Activated T-cell treated with anti-CD3 and anti-CD28 coated beads, Interleukin-2, amount 50 U/mL, for 24 hours (primary cell): ENCODE measurements around the gene IL18R1.

Experiments used
- DNase-seq: peaks from one replicate; pipeline ENCODE4 v3.0.0-alpha.2; 2020
- H3K27ac Mint-ChIP-seq: 2 replicates; pipeline ENCODE4 v1.8.0; 2020; ENCODE audit warnings: mild to moderate bottlenecking, mixed read lengths
- H3K27me3 Mint-ChIP-seq: 2 replicates; pipeline ENCODE4 v1.8.0; 2020; ENCODE audit warnings: mixed read lengths
- H3K36me3 Mint-ChIP-seq: 2 replicates; pipeline ENCODE4 v1.8.0; 2020; ENCODE audit warnings: low read depth, mixed read lengths
- H3K4me1 Mint-ChIP-seq: 2 replicates; pipeline ENCODE4 v1.8.0; 2020; ENCODE audit warnings: low read depth, mixed read lengths
- H3K4me3 Mint-ChIP-seq: 2 replicates; pipeline ENCODE4 v1.8.0; 2020; ENCODE audit warnings: mild to moderate bottlenecking, moderate library complexity, mixed read lengths
- H3K9me3 Mint-ChIP-seq: 2 replicates; pipeline ENCODE4 v1.8.0; 2020; ENCODE audit warnings: mixed read lengths

IL18R1 gene

DNA sequence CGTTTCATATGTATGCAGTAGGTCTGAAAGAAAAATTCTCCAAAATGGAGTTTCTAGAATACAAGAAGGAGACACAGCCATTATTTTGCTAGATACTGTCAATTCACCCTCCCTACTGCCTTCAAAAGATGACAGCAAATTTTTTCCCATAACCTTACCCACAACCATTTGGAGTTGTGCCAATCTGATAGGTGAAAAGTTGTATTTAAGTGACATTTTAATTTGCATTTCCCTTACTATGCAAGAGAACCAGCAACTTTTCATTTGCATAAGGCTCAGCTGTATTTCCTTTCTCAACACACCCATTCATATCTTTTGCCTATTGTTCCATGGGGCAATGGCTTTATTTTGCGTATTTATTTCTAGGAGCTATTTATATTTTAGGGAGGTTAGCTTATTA, 36.0 kb downstream of the IL18R1 start:
- peaks cover 64% of the 10 kb centered on the region for H3K36me3 Mint-ChIP-seq
- no peak for DNase-seq
- H3K27ac Mint-ChIP-seq = no peak overlapping the region

DNA sequence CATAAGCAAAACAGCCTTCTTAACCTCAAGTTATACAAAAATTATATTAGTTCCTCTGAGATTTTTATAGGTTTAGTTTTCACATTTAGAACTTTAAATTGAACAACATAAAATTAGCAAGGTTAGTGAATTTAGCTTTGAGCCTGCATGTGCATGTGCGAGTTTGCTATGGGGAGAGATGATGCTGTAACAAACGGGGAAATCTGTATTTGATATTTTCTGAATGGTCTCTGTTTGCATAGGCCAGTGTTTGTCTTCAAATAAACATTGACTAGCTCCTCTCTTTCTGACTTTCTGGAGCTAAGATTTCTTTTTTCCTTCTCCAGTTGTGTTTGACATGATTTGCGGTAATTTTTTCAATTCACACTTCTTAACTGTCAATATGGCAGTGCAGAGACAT, 36.5 kb downstream of the IL18R1 start:
- peaks cover 63% of the 10 kb centered on the region for H3K36me3 Mint-ChIP-seq
- no peaks in the 10 kb centered on the region for H3K27me3 Mint-ChIP-seq
- H3K4me3 Mint-ChIP-seq = no peak overlapping the region
- no peak for DNase-seq
- no peak overlapping the region for H3K27ac Mint-ChIP-seq
- no peaks in the 10 kb centered on the region for H3K9me3 Mint-ChIP-seq
- peaks cover 31% of the 10 kb centered on the region for H3K4me1 Mint-ChIP-seq

More for the DNA sequence above, 36.0 kb downstream of the IL18R1 start:
- Mint-ChIP-seq H3K9me3 (no peaks in the 10 kb centered on the region), H3K27me3 (no peaks in the 10 kb centered on the region), H3K4me3 (no peak overlapping the region), H3K4me1 (peaks cover 34% of the 10 kb centered on the region)

DNA sequence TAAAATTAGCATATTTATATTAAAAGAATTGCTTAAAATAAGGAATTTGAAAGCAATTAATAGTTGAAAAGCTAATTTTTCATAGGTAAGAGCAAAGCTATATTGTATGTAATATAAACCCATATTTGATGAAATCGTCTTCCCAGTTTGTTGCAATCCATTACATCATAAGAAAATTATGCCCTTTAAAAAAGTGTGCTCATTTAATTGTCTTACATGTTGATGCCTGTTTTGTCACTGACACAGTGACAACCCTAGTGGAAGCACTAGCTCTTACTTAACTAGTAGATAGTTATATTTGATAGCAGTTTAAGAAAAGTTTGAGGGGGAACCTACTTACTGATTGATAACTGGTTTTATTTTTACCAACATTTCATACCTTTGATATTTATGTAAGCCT, 37.3 kb downstream of the IL18R1 start:
- Mint-ChIP-seq H3K27me3 (no peaks in the 10 kb centered on the region), H3K9me3 (no peaks in the 10 kb centered on the region), H3K27ac (no peak overlapping the region), H3K36me3 (peaks cover 55% of the 10 kb centered on the region), H3K4me3 (no peak overlapping the region), H3K4me1 (peaks cover 25% of the 10 kb centered on the region)
- no peak for DNase-seq

DNA sequence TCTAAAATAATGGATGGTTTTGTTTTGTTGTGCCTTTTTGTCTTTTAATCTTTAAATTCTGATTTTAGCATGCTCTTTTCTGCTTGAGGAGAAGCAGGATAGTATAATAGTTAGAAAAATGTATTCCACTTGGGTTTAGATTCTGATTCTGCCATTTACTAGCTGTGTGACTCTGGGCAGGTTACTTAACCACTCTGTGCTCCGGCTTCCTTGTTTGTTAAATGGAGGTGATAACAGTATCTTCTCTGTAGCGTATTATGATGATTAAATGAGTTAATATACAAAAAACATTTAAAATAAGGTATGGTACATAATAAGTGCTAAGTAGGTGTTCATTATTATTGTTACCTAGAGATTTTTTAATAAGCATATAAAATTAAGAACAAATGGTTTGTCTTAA, 40.4 kb downstream of the IL18R1 start:
- no peak for DNase-seq
- no peak overlapping the region for H3K4me3 Mint-ChIP-seq
- no peaks in the 10 kb centered on the region for H3K9me3 Mint-ChIP-seq
- H3K27ac Mint-ChIP-seq = no peak overlapping the region
- peaks cover 25% of the 10 kb centered on the region for H3K4me1 Mint-ChIP-seq
- H3K36me3 Mint-ChIP-seq = peaks cover 32% of the 10 kb centered on the region
- H3K27me3 Mint-ChIP-seq = no peaks in the 10 kb centered on the region

DNA sequence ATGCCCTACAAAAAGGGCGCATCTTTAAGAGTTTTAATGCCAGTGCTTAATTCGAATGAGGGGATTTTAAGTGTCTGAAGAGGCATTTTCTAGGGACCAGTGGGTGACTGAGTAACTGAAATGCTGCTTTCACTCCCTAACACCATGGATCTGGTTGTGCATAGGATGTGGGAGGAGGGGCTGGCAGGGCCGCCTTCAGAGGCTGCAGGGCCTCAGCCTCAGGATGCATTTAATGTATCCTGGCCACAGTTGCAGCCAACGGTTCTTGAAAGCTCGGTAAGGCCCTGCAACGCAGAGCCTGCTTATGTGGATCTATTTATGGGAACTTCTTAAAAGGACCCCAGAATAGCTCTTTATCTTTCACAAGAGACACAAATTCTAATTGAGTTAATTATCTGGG, 41.6 kb downstream of the IL18R1 start:
- Mint-ChIP-seq H3K27ac (no peak overlapping the region), H3K36me3 (peaks cover 22% of the 10 kb centered on the region), H3K4me3 (no peak overlapping the region), H3K27me3 (no peaks in the 10 kb centered on the region), H3K9me3 (no peaks in the 10 kb centered on the region), H3K4me1 (peaks cover 24% of the 10 kb centered on the region)
- no peak for DNase-seq

DNA sequence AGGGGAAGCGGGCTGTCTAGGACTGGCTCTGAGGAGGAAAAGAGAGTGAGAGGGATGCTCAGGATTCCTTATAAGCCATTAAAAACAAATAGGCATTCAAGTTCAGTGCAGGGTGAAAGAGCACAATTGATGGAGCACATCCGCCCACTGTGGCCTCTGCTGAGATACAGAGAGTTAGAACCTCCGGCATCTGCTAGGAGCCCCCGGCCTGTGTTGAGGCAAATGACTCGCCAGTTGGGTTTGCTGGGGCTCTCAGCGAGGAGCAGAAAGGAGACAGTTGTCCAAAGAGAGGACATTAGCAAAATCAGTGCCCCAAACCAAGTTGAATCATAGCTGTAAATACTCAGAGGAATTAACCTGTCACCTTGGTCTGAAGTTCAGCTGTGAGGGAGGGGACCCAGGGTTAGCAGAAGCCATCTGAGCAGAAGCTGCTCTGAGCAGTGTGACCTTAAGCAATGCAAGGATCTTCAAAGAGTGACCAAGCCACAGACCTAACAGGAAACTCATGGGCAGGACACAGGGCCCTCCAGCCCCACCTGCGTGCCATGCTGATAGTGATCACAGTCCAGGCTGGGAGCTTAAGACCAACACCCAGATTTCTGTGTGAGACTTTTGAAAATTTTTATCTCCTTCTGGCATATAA, 44.0 kb downstream of the IL18R1 start:
- no peak overlapping the region for H3K4me3 Mint-ChIP-seq
- H3K27me3 Mint-ChIP-seq = no peaks in the 10 kb centered on the region
- DNase-seq = no peak
- H3K27ac Mint-ChIP-seq = no peak overlapping the region
- peaks cover 11% of the 10 kb centered on the region for H3K36me3 Mint-ChIP-seq
- peaks cover 20% of the 10 kb centered on the region for H3K4me1 Mint-ChIP-seq
- H3K9me3 Mint-ChIP-seq = no peaks in the 10 kb centered on the region

DNA sequence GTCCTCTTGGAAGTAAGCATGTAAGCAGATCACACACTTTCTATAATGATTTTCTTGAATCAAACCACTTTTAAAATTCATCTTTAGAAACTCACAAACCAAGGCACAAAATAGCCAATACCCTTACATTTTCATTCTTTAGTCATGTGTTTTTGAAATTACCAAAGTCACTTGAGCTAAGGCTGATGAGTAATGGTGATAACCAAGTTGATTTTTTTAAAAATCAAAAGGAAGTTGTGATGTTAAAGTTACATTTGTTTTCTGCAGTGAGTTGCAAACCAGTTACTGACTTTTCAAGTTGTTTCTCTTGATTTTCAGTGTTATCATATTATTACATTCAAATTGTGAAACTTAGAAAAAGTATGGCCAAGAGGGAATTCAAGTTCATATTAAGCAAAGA, 45.9 kb downstream of the IL18R1 start:
- H3K9me3 Mint-ChIP-seq = no peaks in the 10 kb centered on the region
- DNase-seq = no peak
- peaks cover 5% of the 10 kb centered on the region for H3K36me3 Mint-ChIP-seq
- H3K4me1 Mint-ChIP-seq = peaks cover 20% of the 10 kb centered on the region
- H3K27ac Mint-ChIP-seq = peak overlapping the region; percentile 47
- H3K27me3 Mint-ChIP-seq = no peaks in the 10 kb centered on the region
- H3K4me3 Mint-ChIP-seq = no peak overlapping the region

DNA sequence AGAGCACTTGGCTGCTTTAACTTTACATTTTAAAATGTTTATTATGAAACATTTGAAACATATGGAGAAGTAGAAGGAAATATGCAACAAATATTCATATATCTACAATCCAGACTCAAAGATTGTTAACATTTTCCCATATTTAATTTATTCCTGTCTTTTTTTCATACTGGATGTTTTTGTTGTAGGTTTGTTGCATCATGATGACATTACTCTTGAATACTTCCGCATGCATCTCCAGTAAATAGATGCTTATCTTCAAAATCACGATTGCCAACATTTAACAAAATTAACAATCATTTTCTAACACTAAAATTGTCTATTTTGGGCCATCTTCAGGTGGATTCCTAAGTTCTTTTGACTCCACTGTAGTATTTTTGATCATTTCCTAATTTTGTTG, 46.3 kb downstream of the IL18R1 start:
- peaks cover 2% of the 10 kb centered on the region for H3K36me3 Mint-ChIP-seq
- H3K9me3 Mint-ChIP-seq = no peaks in the 10 kb centered on the region
- H3K4me3 Mint-ChIP-seq = no peak overlapping the region
- H3K4me1 Mint-ChIP-seq = peaks cover 20% of the 10 kb centered on the region
- no peaks in the 10 kb centered on the region for H3K27me3 Mint-ChIP-seq
- no peak for DNase-seq
- no peak overlapping the region for H3K27ac Mint-ChIP-seq

DNA sequence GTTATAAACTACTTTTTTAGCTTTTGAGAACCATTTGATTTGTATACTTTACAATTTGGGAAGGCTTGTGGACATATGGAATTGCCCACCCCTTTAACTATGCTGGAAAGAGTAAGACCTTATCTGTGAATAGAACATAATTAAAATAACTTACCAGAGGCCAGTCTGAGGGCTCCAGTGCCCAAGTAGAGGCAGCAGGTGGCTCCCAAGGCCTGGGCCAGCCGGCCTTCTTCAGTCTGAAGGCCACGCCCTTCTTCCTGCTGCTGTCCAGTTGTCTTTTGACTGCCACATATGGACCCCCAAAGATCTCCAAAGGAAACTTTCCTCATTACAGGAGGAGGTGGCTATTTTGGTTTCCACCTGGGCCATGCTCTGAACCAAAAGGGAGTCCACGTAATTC, 55.4 kb downstream of the IL18R1 start:
- Mint-ChIP-seq H3K27ac (no peak overlapping the region), H3K36me3 (peaks cover 8% of the 10 kb centered on the region), H3K4me1 (peaks cover 15% of the 10 kb centered on the region), H3K9me3 (peaks cover 5% of the 10 kb centered on the region), H3K27me3 (no peaks in the 10 kb centered on the region), H3K4me3 (no peak overlapping the region)
- no peak for DNase-seq

DNA sequence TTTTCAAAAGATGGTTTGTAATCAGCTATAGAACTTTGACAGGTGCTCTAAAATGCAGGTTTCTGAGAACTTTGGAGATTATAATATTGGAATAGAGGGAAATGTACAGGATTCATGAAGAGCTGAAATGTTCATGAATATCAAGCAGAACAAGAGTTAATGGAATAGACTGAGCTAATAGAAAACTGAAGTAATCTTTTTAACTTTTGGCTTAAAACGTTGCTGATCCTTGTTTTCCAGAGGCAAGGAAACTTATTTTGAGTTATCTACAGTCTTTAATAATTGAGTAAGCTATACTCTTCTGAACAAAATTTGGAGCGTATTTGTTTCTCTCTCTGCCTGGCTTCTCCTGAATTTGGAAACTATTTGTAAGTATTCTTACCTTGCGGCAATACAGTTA, 56.6 kb downstream of the IL18R1 start:
- Mint-ChIP-seq H3K27me3 (no peaks in the 10 kb centered on the region), H3K4me3 (no peak overlapping the region), H3K36me3 (peaks cover 8% of the 10 kb centered on the region), H3K9me3 (peaks cover 5% of the 10 kb centered on the region), H3K4me1 (peaks cover 27% of the 10 kb centered on the region), H3K27ac (no peak overlapping the region)
- no peak for DNase-seq

DNA sequence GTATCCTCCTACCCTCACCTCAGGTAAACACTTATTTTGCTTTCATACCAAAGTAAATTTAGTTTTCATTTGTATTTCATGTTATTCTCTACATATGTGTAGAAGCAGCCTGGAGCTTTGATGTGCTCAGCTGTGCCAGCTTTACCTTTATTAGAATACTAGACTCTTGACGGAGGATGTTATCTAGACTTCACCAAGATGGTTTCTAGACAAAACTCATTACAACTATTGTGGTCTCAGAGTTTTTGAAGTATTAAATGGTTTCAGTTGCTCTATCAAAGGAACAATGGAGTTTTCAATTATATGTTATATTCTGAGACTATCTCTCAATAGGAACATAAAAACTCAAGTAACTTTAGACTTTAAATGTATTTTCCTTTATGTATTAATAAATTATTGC, 62.4 kb downstream of the IL18R1 start:
- DNase-seq = no peak
- Mint-ChIP-seq H3K9me3 (peaks cover 7% of the 10 kb centered on the region), H3K27me3 (no peaks in the 10 kb centered on the region), H3K4me1 (peaks cover 68% of the 10 kb centered on the region), H3K36me3 (peaks cover 27% of the 10 kb centered on the region), H3K27ac (peak overlapping the region; percentile 96), H3K4me3 (peak overlapping the region; percentile 64)

DNA sequence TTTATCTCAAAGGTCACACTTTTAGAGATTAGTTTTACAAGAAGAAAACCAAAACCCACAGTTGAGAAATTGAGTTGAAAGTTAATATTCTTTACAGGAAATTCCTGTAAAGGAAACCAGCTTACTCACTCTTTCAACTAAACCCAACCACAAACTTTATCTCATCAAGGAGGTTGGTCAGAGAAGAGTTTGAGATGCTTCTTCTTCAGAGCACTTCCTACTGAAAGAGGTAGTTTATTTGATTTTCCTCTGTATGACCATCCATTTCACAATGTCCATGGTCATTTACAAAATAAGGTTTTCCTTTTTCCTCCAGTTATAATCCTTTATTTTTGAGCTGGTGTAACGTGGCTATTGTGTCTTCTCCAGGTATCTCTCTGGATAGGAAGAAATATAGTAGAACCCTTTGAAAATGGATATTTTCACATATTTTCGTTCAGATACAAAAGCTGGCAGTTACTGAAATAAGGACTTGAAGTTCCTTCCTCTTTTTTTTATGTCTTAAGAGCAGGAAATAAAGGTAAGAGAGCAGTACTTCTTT, 62.9 kb downstream of the IL18R1 start:
- H3K4me3 Mint-ChIP-seq = peak overlapping the region; percentile 75
- H3K4me1 Mint-ChIP-seq = peaks cover 74% of the 10 kb centered on the region
- peak overlapping the region; percentile 89 for H3K27ac Mint-ChIP-seq
- DNase-seq = no peak
- H3K9me3 Mint-ChIP-seq = peaks cover 7% of the 10 kb centered on the region
- H3K27me3 Mint-ChIP-seq = no peaks in the 10 kb centered on the region
- H3K36me3 Mint-ChIP-seq = peaks cover 33% of the 10 kb centered on the region

DNA sequence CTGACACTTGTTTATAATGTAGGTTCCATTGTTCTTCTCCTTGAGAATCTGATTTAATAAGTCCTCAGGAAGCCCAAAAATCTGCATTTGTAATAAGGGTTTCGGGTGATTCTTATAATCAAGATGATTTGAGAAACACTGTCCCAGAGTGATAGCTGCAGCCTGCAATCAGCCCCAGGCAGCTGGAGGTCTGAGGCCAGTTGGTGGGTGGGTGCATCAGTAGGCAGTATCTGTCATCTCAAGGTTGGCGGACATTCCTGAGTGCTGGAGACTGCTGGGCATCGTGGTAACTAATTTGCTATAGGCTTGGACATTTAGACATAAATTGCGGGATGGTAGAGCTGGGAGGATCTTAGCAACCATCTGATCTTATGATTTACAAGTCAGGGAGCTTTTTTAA, 64.7 kb downstream of the IL18R1 start:
- H3K27ac Mint-ChIP-seq = peak overlapping the region; percentile 55

DNA sequence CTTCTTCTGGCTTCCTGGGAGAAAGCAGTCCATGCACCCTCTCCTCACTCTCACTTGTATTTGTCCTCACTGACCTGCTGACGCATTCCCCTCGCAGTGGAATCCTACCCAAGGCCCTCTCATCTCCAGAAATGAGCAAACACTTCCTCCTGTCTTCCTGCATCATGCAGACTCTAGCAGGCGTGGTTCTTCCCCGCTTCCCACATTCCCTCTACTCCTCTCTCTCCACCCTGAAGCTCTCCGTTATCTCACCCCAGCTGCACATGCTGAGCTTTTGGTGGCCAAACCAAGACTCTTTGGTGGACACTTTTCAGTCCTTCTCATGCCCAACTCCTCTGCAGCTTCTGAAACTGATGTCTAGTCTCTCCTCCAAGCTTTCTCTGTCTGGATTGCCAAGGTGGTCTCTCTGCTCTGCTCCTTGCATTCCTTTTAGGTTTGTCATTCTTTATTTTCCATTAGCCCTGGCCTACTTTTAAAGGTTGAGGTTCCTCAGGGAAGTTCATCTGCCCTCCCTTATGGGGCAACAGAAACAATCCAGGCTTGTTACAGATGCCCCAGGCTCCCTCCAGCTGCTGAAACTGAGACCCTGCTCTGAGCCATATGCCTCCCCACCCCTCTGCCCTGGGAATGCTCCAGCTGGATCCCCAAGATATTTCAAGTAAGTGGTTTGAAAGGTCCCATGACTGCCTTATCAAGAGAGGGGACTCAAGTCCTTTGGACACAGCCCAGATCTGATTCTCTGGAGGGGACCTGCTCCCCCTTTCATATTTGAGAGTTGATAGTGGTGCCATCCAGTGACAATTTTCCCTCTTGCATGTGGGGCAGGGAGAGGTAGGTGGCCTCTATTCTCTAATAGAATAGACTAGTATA, 66.5 kb downstream of the IL18R1 start:
- DNase-seq = no peak
- H3K27me3 Mint-ChIP-seq = no peaks in the 10 kb centered on the region
- peak overlapping the region; percentile 16 for H3K27ac Mint-ChIP-seq
- peak overlapping the region; percentile 75 for H3K4me3 Mint-ChIP-seq
- H3K36me3 Mint-ChIP-seq = peaks cover 57% of the 10 kb centered on the region
- peaks cover 92% of the 10 kb centered on the region for H3K4me1 Mint-ChIP-seq
- peaks cover 7% of the 10 kb centered on the region for H3K9me3 Mint-ChIP-seq

More for the DNA sequence above, 64.7 kb downstream of the IL18R1 start:
- H3K4me3 Mint-ChIP-seq = peak overlapping the region; percentile 75
- H3K36me3 Mint-ChIP-seq = peaks cover 45% of the 10 kb centered on the region
- H3K9me3 Mint-ChIP-seq = peaks cover 7% of the 10 kb centered on the region
- H3K27me3 Mint-ChIP-seq = no peaks in the 10 kb centered on the region
- no peak for DNase-seq
- peaks cover 91% of the 10 kb centered on the region for H3K4me1 Mint-ChIP-seq

DNA sequence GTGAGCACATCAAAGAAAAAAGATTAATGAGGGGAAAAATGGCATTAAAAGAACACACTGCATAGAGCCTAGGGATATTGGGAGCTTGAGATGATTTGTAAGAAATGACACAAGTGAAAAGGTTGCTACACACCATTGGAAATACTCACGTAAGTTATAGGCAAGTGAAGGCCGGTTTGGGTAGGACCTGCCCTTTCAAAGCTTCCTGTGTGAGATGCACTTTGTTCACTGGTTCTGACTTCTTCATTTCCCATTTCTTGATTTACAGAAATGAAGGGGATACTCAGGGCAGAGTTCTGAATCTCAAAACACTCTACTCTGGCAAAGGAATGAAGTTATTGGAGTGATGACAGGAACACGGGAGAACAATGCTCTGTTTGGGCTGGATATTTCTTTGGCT, 67.3 kb downstream of the IL18R1 start, which contains the start of gene IL18RAP:
Gene IL18RAP, plus strand, starts transcription at position 251 of the 400 bp plus-strand sequence. Its CDS starts 118 bp downstream, at position 369.
- Mint-ChIP-seq H3K27ac (peak within 1 kb of the TSS; percentile 23), H3K27me3 (no peaks in the 10 kb centered on the region), H3K4me3 (peak within 1 kb of the TSS; percentile 75), H3K9me3 (peaks cover under 1% of the 10 kb centered on the region), H3K36me3 (peaks cover 57% of the 10 kb centered on the region), H3K4me1 (peaks cover 91% of the 10 kb centered on the region)
- no peak for DNase-seq
